ENCODE results near the gene EFNA5. TPM values are rescaled to one million over a fixed set of nuclear protein-coding genes. Genes with fewer than 3 reads are reported as not detected.

The EFNA5 gene
- total RNA-seq, 1 experiment from 2014 or later, result 42.7 TPM

- H3F3A ChIP-seq (ENCODE audit: insufficient read depth, low read depth), result peaks cover 38% of the 10 kb centered on the region
- peak overlapping the region; percentile 96 for H3K27ac ChIP-seq
- peak overlapping the region; percentile 25 for H3K4me2 ChIP-seq
- no peaks in the 10 kb centered on the region for H3K27me3 ChIP-seq (ENCODE audit: insufficient read depth, low read depth)
- H3K36me3 ChIP-seq (ENCODE audit: low read depth), result no peaks in the 10 kb centered on the region; the same call in 1 of the 2 replicates
- H3K9me3 ChIP-seq (ENCODE audit: insufficient read depth, low read depth), result no peaks in the 10 kb centered on the region
- no peak overlapping the region for H2AFZ ChIP-seq
- ChIA-PET POLR2A (ENCODE audit: unreplicated experiment) (interaction anchor here (0.7 kb wide), 2 partner anchors 117 to 337 kb away, joined by 3 to 37 read pairs; no protein-coding TSS in a partner anchor), CTCF (interaction anchor here (0.6 to 1.2 kb wide), 3 partner anchors 9 to 117 kb away, joined by 4 to 6 read pairs (median 4); no protein-coding TSS in a partner anchor)
- H3K79me2 ChIP-seq (ENCODE audit: low read depth), result peaks cover 92% of the 10 kb centered on the region
- H3K4me1 ChIP-seq (replicated peaks; ENCODE audit: insufficient read depth), result peaks cover 58% of the 10 kb centered on the region
- no peaks in the 10 kb centered on the region for H4K20me1 ChIP-seq (ENCODE audit: insufficient read depth)
- intact Hi-C loops (cut with micrococcal nuclease; ENCODE audit: unreplicated experiment), result loop anchor here (2.0 kb wide), 1 partner anchor 131 kb away; no protein-coding TSS in a partner anchor
- peak in 1 of 2 experiments; percentile 67 for DNase-seq
- no peaks in the 10 kb centered on the region for H3K9me2 ChIP-seq (ENCODE audit: insufficient read depth)
- no TSS peak for BruUV-seq (replicated peaks)
- TF ChIP-seq CTCF (conservative IDR thresholded peaks at IDR 0.05) (no peak), EZH2 (IDR thresholded peaks at IDR 0.05; ENCODE audit: low read depth) (no peak)
- no peak overlapping the region for H3K4me3 ChIP-seq
These were observed 115.2 kb downstream of the EFNA5 start for GRCh38 chr5:107555425-107556090.

- no TSS peak for BruUV-seq (replicated peaks)
- Histone ChIP-seq H3F3A (ENCODE audit: insufficient read depth, low read depth) (peaks cover 34% of the 10 kb centered on the region), H3K4me2 (peak overlapping the region; percentile 25), H3K27me3 (ENCODE audit: insufficient read depth, low read depth) (no peaks in the 10 kb centered on the region), H2AFZ (no peak overlapping the region), H3K4me1 (replicated peaks; ENCODE audit: insufficient read depth) (peaks cover 51% of the 10 kb centered on the region), H3K9me2 (ENCODE audit: insufficient read depth) (no peaks in the 10 kb centered on the region), H3K79me2 (ENCODE audit: low read depth) (peaks cover 92% of the 10 kb centered on the region), H3K36me3 (ENCODE audit: low read depth) (no peaks in the 10 kb centered on the region; the same call in 1 of the 2 replicates), H4K20me1 (ENCODE audit: insufficient read depth) (no peaks in the 10 kb centered on the region), H3K27ac (peak overlapping the region; percentile 96), H3K4me3 (no peak overlapping the region), H3K9me3 (ENCODE audit: insufficient read depth, low read depth) (no peaks in the 10 kb centered on the region)
- intact Hi-C loops (cut with micrococcal nuclease; ENCODE audit: unreplicated experiment), result no loop called here
- CTCF ChIA-PET, result interaction anchor here (1.2 kb wide), 1 partner anchor 17 kb away, joined by 4 read pairs; no protein-coding TSS in a partner anchor
- POLR2A ChIA-PET (ENCODE audit: unreplicated experiment), result interaction anchor here (0.5 to 0.7 kb wide), 3 partner anchors 88 to 336 kb away, joined by 3 to 37 read pairs (median 8); no protein-coding TSS in a partner anchor
- TF ChIP-seq CTCF (conservative IDR thresholded peaks at IDR 0.05), result no peak
- TF ChIP-seq EZH2 (IDR thresholded peaks at IDR 0.05; ENCODE audit: low read depth), result no peak
- no peak for DNase-seq
These were observed 115.8 kb downstream of the EFNA5 start for GRCh38 chr5:107554776-107555424.

- peaks cover 33% of the 10 kb centered on the region for H3K4me1 ChIP-seq (replicated peaks; ENCODE audit: insufficient read depth)
- peaks cover 92% of the 10 kb centered on the region for H3K79me2 ChIP-seq (ENCODE audit: low read depth)
These were observed 117.6 kb downstream of the EFNA5 start for GRCh38 chr5:107553117-107553555.

More at GRCh38 chr5:107553117-107553555, 117.6 kb downstream of the EFNA5 start:
- Histone ChIP-seq H3K4me2 (no peak overlapping the region), H3K9me3 (ENCODE audit: insufficient read depth, low read depth) (no peaks in the 10 kb centered on the region), H4K20me1 (ENCODE audit: insufficient read depth) (no peaks in the 10 kb centered on the region), H3K4me3 (no peak overlapping the region), H3K36me3 (ENCODE audit: low read depth) (peaks cover 4% of the 10 kb centered on the region; the same call in 1 of the 2 replicates), H3F3A (ENCODE audit: insufficient read depth, low read depth) (peaks cover 16% of the 10 kb centered on the region), H2AFZ (no peak overlapping the region), H3K27me3 (ENCODE audit: insufficient read depth, low read depth) (no peaks in the 10 kb centered on the region), H3K9me2 (ENCODE audit: insufficient read depth) (no peaks in the 10 kb centered on the region), H3K27ac (no peak overlapping the region)
- intact Hi-C loops (cut with micrococcal nuclease; ENCODE audit: unreplicated experiment), result no loop called here
- TF ChIP-seq EZH2 (IDR thresholded peaks at IDR 0.05; ENCODE audit: low read depth) (no peak), CTCF (conservative IDR thresholded peaks at IDR 0.05) (no peak)
- ChIA-PET CTCF (no interaction called here), POLR2A (ENCODE audit: unreplicated experiment) (no interaction called here)
- DNase-seq, result no peak
- BruUV-seq (replicated peaks), result no TSS peak

Measured in PC-9 (cell line).